ENCODE results near the gene PPP2R3B. TPM values are rescaled to one million over a fixed set of nuclear protein-coding genes. Genes with fewer than 3 reads are reported as not detected.

Gene PPP2R3B
- total and polyA plus RNA-seq, 2 of the 13 experiments (the other 11 are each of a cell fraction or from before 2014, with no cell fraction given) = 17.0 to 21.4 TPM

DNA sequence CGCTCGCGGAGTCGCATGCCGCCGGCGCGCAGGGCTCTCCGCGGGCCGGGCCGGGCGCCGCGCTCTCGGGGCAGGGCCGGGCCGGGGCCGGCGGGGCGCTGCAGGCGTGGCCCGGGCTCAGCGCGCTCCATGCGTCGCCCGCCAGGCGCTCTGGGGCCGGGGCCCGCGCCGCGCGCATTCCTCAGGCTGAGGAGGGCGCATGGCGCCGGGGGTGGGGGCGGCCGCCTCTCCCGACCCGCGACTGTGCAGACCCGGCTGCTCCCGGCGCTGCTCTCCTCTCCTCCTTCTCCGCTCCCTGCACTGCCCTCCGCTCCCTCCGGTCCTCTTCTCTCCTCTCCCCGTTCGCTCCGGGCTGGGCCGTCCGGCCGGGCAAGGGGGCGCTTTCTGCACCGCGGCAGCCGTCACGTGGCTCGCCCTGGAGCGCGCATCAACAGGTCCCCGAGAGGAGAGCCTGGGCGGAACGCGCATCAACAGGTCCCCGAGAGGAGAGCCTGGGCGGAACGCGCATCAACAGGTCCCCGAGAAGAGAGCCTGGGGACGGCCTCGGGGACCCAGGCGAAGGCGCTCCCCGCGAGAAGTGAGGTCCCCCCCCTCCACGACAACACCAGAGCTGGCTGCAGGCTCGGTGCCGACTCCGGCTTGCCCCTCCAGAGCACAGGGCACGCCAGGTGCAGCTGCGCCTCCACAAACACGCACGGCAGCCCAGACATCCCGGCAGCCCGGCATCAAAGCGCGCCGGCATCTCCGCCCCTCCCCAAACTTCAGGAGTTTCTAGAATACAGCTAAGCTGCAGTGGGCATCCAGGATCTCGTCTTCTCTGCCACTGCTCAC lies 12.9 kb downstream of the PPP2R3B start (continued):
- TF ChIP-seq NPAS2 (CRISPR knock-in tag; IDR thresholded peaks at IDR 0.05; ENCODE audit: borderline replicate concordance) = no peak
- TF ChIP-seq, protein P1, sequence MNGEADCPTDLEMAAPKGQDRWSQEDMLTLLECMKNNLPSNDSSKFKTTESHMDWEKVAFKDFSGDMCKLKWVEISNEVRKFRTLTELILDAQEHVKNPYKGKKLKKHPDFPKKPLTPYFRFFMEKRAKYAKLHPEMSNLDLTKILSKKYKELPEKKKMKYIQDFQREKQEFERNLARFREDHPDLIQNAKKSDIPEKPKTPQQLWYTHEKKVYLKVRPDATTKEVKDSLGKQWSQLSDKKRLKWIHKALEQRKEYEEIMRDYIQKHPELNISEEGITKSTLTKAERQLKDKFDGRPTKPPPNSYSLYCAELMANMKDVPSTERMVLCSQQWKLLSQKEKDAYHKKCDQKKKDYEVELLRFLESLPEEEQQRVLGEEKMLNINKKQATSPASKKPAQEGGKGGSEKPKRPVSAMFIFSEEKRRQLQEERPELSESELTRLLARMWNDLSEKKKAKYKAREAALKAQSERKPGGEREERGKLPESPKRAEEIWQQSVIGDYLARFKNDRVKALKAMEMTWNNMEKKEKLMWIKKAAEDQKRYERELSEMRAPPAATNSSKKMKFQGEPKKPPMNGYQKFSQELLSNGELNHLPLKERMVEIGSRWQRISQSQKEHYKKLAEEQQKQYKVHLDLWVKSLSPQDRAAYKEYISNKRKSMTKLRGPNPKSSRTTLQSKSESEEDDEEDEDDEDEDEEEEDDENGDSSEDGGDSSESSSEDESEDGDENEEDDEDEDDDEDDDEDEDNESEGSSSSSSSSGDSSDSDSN (CRISPR knock-in tag; IDR thresholded peaks at IDR 0.05) = peak; percentile 79
- TF ChIP-seq ZIK1 (CRISPR knock-in tag; IDR thresholded peaks at IDR 0.05; ENCODE audit: borderline replicate concordance, low read depth) = no peak
- no peak for TF ChIP-seq GABPA (IDR thresholded peaks at IDR 0.05; ENCODE audit: low read depth, low read length)
- no peak for TF ChIP-seq GABPA (CRISPR knock-in tag; IDR thresholded peaks at IDR 0.05; ENCODE audit: low read depth)
- TF ChIP-seq, protein P2, sequence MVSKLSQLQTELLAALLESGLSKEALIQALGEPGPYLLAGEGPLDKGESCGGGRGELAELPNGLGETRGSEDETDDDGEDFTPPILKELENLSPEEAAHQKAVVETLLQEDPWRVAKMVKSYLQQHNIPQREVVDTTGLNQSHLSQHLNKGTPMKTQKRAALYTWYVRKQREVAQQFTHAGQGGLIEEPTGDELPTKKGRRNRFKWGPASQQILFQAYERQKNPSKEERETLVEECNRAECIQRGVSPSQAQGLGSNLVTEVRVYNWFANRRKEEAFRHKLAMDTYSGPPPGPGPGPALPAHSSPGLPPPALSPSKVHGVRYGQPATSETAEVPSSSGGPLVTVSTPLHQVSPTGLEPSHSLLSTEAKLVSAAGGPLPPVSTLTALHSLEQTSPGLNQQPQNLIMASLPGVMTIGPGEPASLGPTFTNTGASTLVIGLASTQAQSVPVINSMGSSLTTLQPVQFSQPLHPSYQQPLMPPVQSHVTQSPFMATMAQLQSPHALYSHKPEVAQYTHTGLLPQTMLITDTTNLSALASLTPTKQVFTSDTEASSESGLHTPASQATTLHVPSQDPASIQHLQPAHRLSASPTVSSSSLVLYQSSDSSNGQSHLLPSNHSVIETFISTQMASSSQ (IDR thresholded peaks at IDR 0.05; ENCODE audit: low read depth) = no peak
- TF ChIP-seq, protein P2 (CRISPR knock-in tag; IDR thresholded peaks at IDR 0.05; ENCODE audit: borderline replicate concordance) = no peak
- TF ChIP-seq, protein P3, sequence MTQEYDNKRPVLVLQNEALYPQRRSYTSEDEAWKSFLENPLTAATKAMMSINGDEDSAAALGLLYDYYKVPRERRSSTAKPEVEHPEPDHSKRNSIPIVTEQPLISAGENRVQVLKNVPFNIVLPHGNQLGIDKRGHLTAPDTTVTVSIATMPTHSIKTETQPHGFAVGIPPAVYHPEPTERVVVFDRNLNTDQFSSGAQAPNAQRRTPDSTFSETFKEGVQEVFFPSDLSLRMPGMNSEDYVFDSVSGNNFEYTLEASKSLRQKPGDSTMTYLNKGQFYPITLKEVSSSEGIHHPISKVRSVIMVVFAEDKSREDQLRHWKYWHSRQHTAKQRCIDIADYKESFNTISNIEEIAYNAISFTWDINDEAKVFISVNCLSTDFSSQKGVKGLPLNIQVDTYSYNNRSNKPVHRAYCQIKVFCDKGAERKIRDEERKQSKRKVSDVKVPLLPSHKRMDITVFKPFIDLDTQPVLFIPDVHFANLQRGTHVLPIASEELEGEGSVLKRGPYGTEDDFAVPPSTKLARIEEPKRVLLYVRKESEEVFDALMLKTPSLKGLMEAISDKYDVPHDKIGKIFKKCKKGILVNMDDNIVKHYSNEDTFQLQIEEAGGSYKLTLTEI (CRISPR knock-in tag; conservative IDR thresholded peaks at IDR 0.05) = no peak
- TF ChIP-seq SRY (CRISPR knock-in tag; IDR thresholded peaks at IDR 0.05) = peak; percentile 42; the same call in 1 of the 2 replicates
- TF ChIP-seq, protein P4, sequence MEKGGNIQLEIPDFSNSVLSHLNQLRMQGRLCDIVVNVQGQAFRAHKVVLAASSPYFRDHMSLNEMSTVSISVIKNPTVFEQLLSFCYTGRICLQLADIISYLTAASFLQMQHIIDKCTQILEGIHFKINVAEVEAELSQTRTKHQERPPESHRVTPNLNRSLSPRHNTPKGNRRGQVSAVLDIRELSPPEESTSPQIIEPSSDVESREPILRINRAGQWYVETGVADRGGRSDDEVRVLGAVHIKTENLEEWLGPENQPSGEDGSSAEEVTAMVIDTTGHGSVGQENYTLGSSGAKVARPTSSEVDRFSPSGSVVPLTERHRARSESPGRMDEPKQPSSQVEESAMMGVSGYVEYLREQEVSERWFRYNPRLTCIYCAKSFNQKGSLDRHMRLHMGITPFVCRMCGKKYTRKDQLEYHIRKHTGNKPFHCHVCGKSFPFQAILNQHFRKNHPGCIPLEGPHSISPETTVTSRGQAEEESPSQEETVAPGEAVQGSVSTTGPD (CRISPR knock-in tag; IDR thresholded peaks at IDR 0.05) = no peak
- 0 out of 2 replicates have a peak, but pooled peaks have one; percentile 26 for TF ChIP-seq BHLHE40 (IDR thresholded peaks at IDR 0.05; ENCODE audit: low read length)
- TF ChIP-seq ZNF317 (CRISPR knock-in tag; IDR thresholded peaks at IDR 0.05) = no peak
- TF ChIP-seq CCAR2 (optimal IDR thresholded peaks at IDR 0.05; ENCODE audit: low read depth, low read length) = no peak
- TF ChIP-seq MYNN (CRISPR knock-in tag; IDR thresholded peaks at IDR 0.05; ENCODE audit: low read depth) = no peak
- TF ChIP-seq MLLT10 (CRISPR knock-in tag; IDR thresholded peaks at IDR 0.05) = no peak
- TF ChIP-seq MIER3 (CRISPR knock-in tag; IDR thresholded peaks at IDR 0.05; ENCODE audit: borderline replicate concordance) = no peak
- no peak for TF ChIP-seq GPN1 (CRISPR knock-in tag; IDR thresholded peaks at IDR 0.05; ENCODE audit: borderline replicate concordance)
- TF ChIP-seq MBD4 (IDR thresholded peaks at IDR 0.05; ENCODE audit: borderline replicate concordance, low read length) = no peak
- TF ChIP-seq ZBTB21 (CRISPR knock-in tag; IDR thresholded peaks at IDR 0.05) = no peak
- no peak for TF ChIP-seq ZNF382 (CRISPR knock-in tag; IDR thresholded peaks at IDR 0.05; ENCODE audit: borderline replicate concordance)

Measured in HepG2 (cell line).